Fibroblast of lung (primary cell): ENCODE results near the gene ZNF660. TPM values are rescaled to one million over a fixed set of nuclear protein-coding genes. Genes with fewer than 3 reads are reported as not detected.

Experiments
- DNase-seq, 2 donors: peaks; one replicate each; pipeline versions ENCODE4 v3.0.0 to v3.0.0-alpha.2; 2010; ENCODE audit warnings: low read depth in 2 of 2
- H2AFZ ChIP-seq: 2 replicates; pipeline ENCODE4 v1.5.1; 2012; ENCODE audit warnings: low read length, control low read depth, inconsistent platforms
- H3K27ac ChIP-seq: 2 replicates; pipeline ENCODE4 v1.5.1; 2011; ENCODE audit warnings: low read length, control low read depth; ENCODE audit not compliant: insufficient read depth
- H3K27me3 ChIP-seq: 2 replicates; pipeline ENCODE4 v1.5.1; 2011; ENCODE audit warnings: mild to moderate bottlenecking, low read length; ENCODE audit not compliant: control insufficient read depth, insufficient read depth
- H3K36me3 ChIP-seq: 2 replicates; pipeline ENCODE4 v1.5.1; 2011; ENCODE audit warnings: low read length; ENCODE audit not compliant: control insufficient read depth, insufficient read depth
- H3K4me1 ChIP-seq: 2 replicates; pipeline ENCODE4 v1.5.1; 2011; ENCODE audit warnings: low read length; ENCODE audit not compliant: control insufficient read depth, insufficient read depth; ENCODE audit errors: extremely low read depth
- H3K4me2 ChIP-seq: 2 replicates; pipeline ENCODE4 v1.5.1; 2011; ENCODE audit warnings: low read length, control low read depth; ENCODE audit not compliant: insufficient read depth; ENCODE audit errors: extremely low read depth
- H3K4me3 ChIP-seq, 4 experiments: fragments of 200-600 bp in 1 of 4; sonication (generic) in 1 of 4; replicated peaks in 1 of 4; 2 replicates each; pipeline ENCODE4 v1.5.1; 2011 to 2016; ENCODE audit warnings: low read length in 4 of 4, low read depth in 3 of 4, mild to moderate bottlenecking in 3 of 4, control low read depth in 2 of 4, inconsistent platforms in 1 of 4, mixed read lengths in 1 of 4; ENCODE audit not compliant: insufficient read depth in 1 of 4; ENCODE audit errors: control extremely low read depth in 1 of 4
- H3K79me2 ChIP-seq: 2 replicates; pipeline ENCODE4 v1.5.1; 2012; ENCODE audit warnings: mild to moderate bottlenecking, low read length, inconsistent platforms; ENCODE audit not compliant: control insufficient read depth, insufficient read depth
- H3K9ac ChIP-seq: 2 replicates; pipeline ENCODE4 v1.5.1; 2011; ENCODE audit warnings: mild to moderate bottlenecking, low read length, control low read depth; ENCODE audit not compliant: insufficient read depth
- H3K9me3 ChIP-seq: 2 replicates; pipeline ENCODE4 v1.5.1; 2012; ENCODE audit warnings: low read depth, low read length; ENCODE audit not compliant: control insufficient read depth, insufficient read depth
- H4K20me1 ChIP-seq: 2 replicates; pipeline ENCODE4 v1.5.1; 2011; ENCODE audit warnings: low read length; ENCODE audit not compliant: control insufficient read depth, insufficient read depth; ENCODE audit errors: extremely low read depth
- CTCF ChIP-seq, 2 donors: IDR thresholded peaks in 1 of 2; conservative IDR thresholded peaks in 1 of 2; 1 replicate in 1 of 2; 2 replicates in 1 of 2; pipeline ENCODE4 v1.5.1; 2011 to 2012; ENCODE audit warnings: low read length in 2 of 2, control low read depth in 1 of 2, inconsistent platforms in 1 of 2, low read depth in 1 of 2, mild to moderate bottlenecking in 1 of 2
- EZH2 ChIP-seq: IDR thresholded peaks from 2 replicates; pipeline ENCODE4 v1.5.1; 2012; ENCODE audit warnings: low read length, control low read depth, mild to moderate bottlenecking; ENCODE audit errors: missing control alignments
- polyA plus RNA-seq, 2 donors: library from polyadenylated mRNA; depleted of rRNA in 1 of 2; stranded (reverse) in 1 of 2; unstranded in 1 of 2; fragments of >200 nt; gene quantifications; 2 replicates each; pipeline ENCODE4 v1.2.1, GENCODE V29; 2011 to 2012; ENCODE audit warnings: missing spikeins in 1 of 2
- total RNA-seq: library from RNA; depleted of rRNA; stranded (reverse); fragments of >200 nt; gene quantifications from 2 replicates; pipeline ENCODE4 v1.2.1, GENCODE V29; 2014

Gene ZNF660
- total and polyA plus RNA-seq, 2 donors (not counting 1 experiment from before 2014, with no cell fraction given), result 0.92 to 4.0 TPM

GRCh38 chr3:44554626-44555592 lies 29.9 kb upstream of the ZNF660 start, which contains the start of gene ZKSCAN7:
Gene ZKSCAN7 (plus strand): TSS chr3:44555193. CDS start chr3:44557048, 1,855 bp downstream.
- no peaks in the 10 kb centered on the region for H3K36me3 ChIP-seq
- H3K27ac ChIP-seq, result peak within 1 kb of the TSS; percentile 60
- H2AFZ ChIP-seq, result peak within 1 kb of the TSS; percentile 91

DNA sequence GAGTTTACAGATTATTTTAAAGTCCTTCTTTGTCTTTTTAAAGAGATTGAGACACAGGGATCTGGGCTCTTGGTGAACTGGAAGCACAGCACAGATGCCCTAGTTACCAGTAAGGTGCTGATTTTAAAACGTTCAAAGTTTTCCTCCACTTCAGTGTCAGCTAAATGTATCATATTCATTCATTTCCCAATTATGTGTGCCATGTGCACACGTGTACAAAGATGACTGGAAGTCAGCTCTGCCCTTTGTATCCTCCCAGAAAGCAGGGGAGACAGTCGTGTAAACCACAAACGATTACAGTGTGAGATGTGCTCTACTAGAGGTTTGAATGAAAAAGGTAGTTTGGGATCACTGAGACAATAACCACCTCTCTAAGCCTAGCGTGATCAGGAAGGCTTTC lies 29.0 kb upstream of the ZNF660 start:
- Histone ChIP-seq H3K4me3 (peak overlapping the region; percentile 79 to 90 (median 80)), H3K27me3 (no peaks in the 10 kb centered on the region), H3K36me3 (no peaks in the 10 kb centered on the region), H2AFZ (peak overlapping the region; percentile 91), H4K20me1 (no peaks in the 10 kb centered on the region), H3K4me2 (peak overlapping the region; percentile 90), H3K4me1 (peaks cover 2% of the 10 kb centered on the region), H3K79me2 (no peaks in the 10 kb centered on the region), H3K9me3 (no peaks in the 10 kb centered on the region), H3K9ac (peak overlapping the region; percentile 59), H3K27ac (peak overlapping the region; percentile 60)
- peak; percentile 6 to 19 for DNase-seq
- TF ChIP-seq EZH2, result no peak
- TF ChIP-seq CTCF (conservative IDR thresholded peaks at IDR 0.05 in 1 of 2, IDR thresholded peaks at IDR 0.05 in 1 of 2; ENCODE audit: low read depth in 1 of 2, low read length in 2 of 2), result no peak

More at GRCh38 chr3:44554626-44555592, 29.9 kb upstream of the ZNF660 start, which contains the start of gene ZKSCAN7:
- no peaks in the 10 kb centered on the region for H3K79me2 ChIP-seq
- no peaks in the 10 kb centered on the region for H3K9me3 ChIP-seq
- H3K4me3 ChIP-seq, result peak within 1 kb of the TSS; percentile 79 to 90 (median 80)
- H4K20me1 ChIP-seq, result no peaks in the 10 kb centered on the region
- H3K9ac ChIP-seq, result peak within 1 kb of the TSS; percentile 59
- peaks cover 2% of the 10 kb centered on the region for H3K4me1 ChIP-seq
- peak in 1 of 2 donors; percentile 11 for TF ChIP-seq CTCF (conservative IDR thresholded peaks at IDR 0.05 in 1 of 2, IDR thresholded peaks at IDR 0.05 in 1 of 2; ENCODE audit: low read depth in 1 of 2, low read length in 2 of 2)
- no peak for TF ChIP-seq EZH2
- DNase-seq, result peak; percentile 63 to 67
- no peaks in the 10 kb centered on the region for H3K27me3 ChIP-seq
- peak within 1 kb of the TSS; percentile 90 for H3K4me2 ChIP-seq

DNA sequence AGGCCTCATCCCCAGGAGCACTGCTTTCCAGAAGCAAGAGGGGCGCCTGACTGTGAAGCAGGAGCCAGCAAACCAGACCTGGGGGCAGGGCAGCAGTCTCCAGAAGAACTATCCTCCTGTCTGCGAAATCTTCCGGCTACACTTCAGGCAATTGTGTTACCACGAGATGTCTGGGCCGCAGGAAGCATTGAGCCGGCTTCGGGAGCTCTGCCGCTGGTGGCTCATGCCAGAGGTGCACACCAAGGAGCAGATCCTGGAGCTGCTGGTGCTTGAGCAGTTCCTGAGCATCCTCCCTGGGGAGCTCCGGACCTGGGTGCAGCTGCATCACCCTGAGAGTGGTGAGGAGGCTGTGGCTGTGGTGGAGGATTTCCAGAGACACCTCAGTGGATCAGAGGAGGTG lies 27.7 kb upstream of the ZNF660 start:
- no peaks in the 10 kb centered on the region for H3K79me2 ChIP-seq
- no peak overlapping the region for H3K9ac ChIP-seq
- H3K4me3 ChIP-seq, result no peak overlapping the region
- H2AFZ ChIP-seq, result no peak overlapping the region
- no peaks in the 10 kb centered on the region for H3K36me3 ChIP-seq
- H3K4me2 ChIP-seq, result no peak overlapping the region
- TF ChIP-seq EZH2, result no peak
- no peak for TF ChIP-seq CTCF (conservative IDR thresholded peaks at IDR 0.05 in 1 of 2, IDR thresholded peaks at IDR 0.05 in 1 of 2; ENCODE audit: low read depth in 1 of 2, low read length in 2 of 2)
- H4K20me1 ChIP-seq, result no peaks in the 10 kb centered on the region
- peaks cover 2% of the 10 kb centered on the region for H3K4me1 ChIP-seq
- no peak overlapping the region for H3K27ac ChIP-seq
- no peak for DNase-seq
- no peaks in the 10 kb centered on the region for H3K9me3 ChIP-seq
- H3K27me3 ChIP-seq, result no peaks in the 10 kb centered on the region
